K562 (cell line): ENCODE data around the gene CEP20. TPM values are rescaled to one million over a fixed set of nuclear protein-coding genes. Genes with fewer than 3 reads are reported as not detected.

ENCODE experiments used
- GTF2A2 ChIP-seq: IDR thresholded peaks from 2 replicates; pipeline ENCODE4 v1.6.1; 2016; ENCODE audit warnings: mild to moderate bottlenecking, missing genetic modification characterization, missing compliant biosample characterization
- HMGN3 ChIP-seq: IDR thresholded peaks from 2 replicates; pipeline ENCODE4 v1.6.1; 2011; ENCODE audit warnings: borderline replicate concordance, low read depth, mild to moderate bottlenecking, mixed read lengths, low read length; ENCODE audit not compliant: insufficient read length; ENCODE audit errors: extremely low read depth
- NFYB ChIP-seq: IDR thresholded peaks from 2 replicates; pipeline ENCODE4 v1.6.1; 2011; ENCODE audit warnings: mild to moderate bottlenecking, moderate library complexity; ENCODE audit not compliant: insufficient read length; ENCODE audit errors: extremely low read depth
- NR3C1 ChIP-seq: sonication (generic); formaldehyde crosslinking; IDR thresholded peaks from 2 replicates; pipeline ENCODE4 v1.8.1; 2022; ENCODE audit warnings: missing genetic modification reagents
- RUNX1 ChIP-seq: sonication (generic); IDR thresholded peaks from 2 replicates; pipeline ENCODE4 v1.6.1; 2016; ENCODE audit warnings: antibody characterized with exemption, low read depth
- THRB ChIP-seq: fragments of 450-650 bp; formaldehyde crosslinking; conservative IDR thresholded peaks from 2 replicates; pipeline ENCODE4 v1.4.0; 2022; ENCODE audit warnings: mild to moderate bottlenecking, missing genetic modification characterization
- U2AF1 ChIP-seq: fragments of 200-400 bp; formaldehyde crosslinking; optimal IDR thresholded peaks from 2 replicates; pipeline ENCODE3; 2017; ENCODE audit warnings: mild to moderate bottlenecking, low read depth, low read length, moderate library complexity
- ZC3H8 ChIP-seq: fragments of 450-650 bp; IDR thresholded peaks from 2 replicates; pipeline ENCODE4 v1.6.1; 2017
- ZNF3 ChIP-seq: fragments of 250-450 bp; sonication (Bioruptor Pico); IDR thresholded peaks from 2 replicates; pipeline ENCODE4 v1.5.0; 2021; ENCODE audit warnings: mild to moderate bottlenecking, moderate library complexity
- polyA plus RNA-seq, 8 experiments: library from polyadenylated mRNA; depleted of rRNA in 4 of 8; stranded (reverse) in 5 of 8; unstranded in 3 of 8; fragments of >200 nt; fragmentation: Nextera tagmentation in 2 of 8; fragmentation: Illumina TruSeq in 1 of 8; extraction: Ambion mirVana in 2 of 8; extraction: Trizol in 1 of 8; gene quantifications; 2 replicates each; pipeline versions ENCODE4 v1.2.1 to v1.2.3, GENCODE V29; 2011 to 2014; ENCODE audit warnings: inconsistent platforms in 1 of 8, missing spikeins in 1 of 8
- total RNA-seq, 7 experiments: library from RNA; depleted of rRNA in 6 of 7; stranded (reverse); fragments of >200 nt in 6 of 7; fragmentation: Illumina TruSeq in 2 of 7; extraction: Trizol in 2 of 7; gene quantifications; 2 replicates each; pipeline versions ENCODE4 v1.2.1 to v1.2.3, GENCODE V29; 2011 to 2021; ENCODE audit warnings: low replicate concordance in 1 of 7
- TF ChIP-seq, protein P1 (sequence below): fragments of 450-650 bp; IDR thresholded peaks from 2 replicates; pipeline ENCODE4 v1.6.1; 2016; ENCODE audit warnings: low read depth
- TF ChIP-seq, protein P2 (sequence below): fragments of 450-650 bp; IDR thresholded peaks from 2 replicates; pipeline ENCODE4 v1.6.1; 2016; ENCODE audit warnings: antibody characterized with exemption
- TF ChIP-seq, protein P3 (sequence below): fragments of 450-650 bp; IDR thresholded peaks from 2 replicates; pipeline ENCODE4 v1.6.1; 2016; ENCODE audit warnings: borderline replicate concordance

Gene CEP20
- total and polyA plus RNA-seq, 9 of the 15 experiments (the other 6 are each of a cell fraction or from before 2014, with no cell fraction given), result 41.3 to 150 (median 104) TPM

DNA sequence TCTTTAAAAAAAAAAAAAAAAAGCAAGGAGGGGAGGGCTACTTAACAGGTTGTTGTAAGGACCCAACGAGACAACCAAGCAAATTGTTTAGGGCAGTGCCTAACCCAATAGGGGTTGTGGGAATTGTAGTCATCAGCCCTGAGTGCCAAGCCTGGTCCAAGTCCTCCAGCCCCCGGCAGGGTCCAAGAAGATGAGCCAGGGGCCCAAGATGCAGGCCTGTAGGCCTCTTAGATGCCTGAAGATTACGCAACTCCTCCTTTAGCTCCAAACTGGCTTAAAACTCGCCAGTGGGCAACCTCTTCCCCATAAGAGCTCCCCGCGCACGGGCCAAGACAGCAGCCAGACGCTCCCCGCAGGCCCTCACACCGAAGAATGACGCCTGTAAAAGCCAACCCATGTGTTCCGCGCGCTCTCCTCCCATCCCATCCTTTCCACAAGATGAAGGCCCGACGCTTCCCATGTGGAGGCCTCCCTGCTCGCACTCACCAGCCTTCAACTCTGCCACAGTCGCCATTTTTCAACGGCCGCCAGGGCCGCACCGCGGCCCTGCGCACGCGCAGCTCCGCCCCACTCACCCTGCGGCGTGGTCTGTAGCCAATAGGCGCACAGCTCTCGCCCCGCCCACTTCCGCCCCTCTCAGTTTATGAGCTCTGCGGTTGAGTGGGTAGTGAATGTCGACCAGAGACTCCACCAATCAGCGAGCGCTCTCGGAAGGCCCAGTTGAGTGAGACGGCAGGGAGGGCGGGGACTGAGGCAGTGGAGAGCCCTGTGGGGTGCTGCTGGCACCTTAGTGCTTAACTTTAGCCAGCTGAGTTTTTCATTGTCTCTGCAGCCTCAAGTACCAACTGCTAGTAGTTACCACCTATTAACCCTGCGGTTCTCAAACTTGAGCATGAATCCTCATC lies at the start of gene CEP20 (continued):
- TF ChIP-seq, protein P1, sequence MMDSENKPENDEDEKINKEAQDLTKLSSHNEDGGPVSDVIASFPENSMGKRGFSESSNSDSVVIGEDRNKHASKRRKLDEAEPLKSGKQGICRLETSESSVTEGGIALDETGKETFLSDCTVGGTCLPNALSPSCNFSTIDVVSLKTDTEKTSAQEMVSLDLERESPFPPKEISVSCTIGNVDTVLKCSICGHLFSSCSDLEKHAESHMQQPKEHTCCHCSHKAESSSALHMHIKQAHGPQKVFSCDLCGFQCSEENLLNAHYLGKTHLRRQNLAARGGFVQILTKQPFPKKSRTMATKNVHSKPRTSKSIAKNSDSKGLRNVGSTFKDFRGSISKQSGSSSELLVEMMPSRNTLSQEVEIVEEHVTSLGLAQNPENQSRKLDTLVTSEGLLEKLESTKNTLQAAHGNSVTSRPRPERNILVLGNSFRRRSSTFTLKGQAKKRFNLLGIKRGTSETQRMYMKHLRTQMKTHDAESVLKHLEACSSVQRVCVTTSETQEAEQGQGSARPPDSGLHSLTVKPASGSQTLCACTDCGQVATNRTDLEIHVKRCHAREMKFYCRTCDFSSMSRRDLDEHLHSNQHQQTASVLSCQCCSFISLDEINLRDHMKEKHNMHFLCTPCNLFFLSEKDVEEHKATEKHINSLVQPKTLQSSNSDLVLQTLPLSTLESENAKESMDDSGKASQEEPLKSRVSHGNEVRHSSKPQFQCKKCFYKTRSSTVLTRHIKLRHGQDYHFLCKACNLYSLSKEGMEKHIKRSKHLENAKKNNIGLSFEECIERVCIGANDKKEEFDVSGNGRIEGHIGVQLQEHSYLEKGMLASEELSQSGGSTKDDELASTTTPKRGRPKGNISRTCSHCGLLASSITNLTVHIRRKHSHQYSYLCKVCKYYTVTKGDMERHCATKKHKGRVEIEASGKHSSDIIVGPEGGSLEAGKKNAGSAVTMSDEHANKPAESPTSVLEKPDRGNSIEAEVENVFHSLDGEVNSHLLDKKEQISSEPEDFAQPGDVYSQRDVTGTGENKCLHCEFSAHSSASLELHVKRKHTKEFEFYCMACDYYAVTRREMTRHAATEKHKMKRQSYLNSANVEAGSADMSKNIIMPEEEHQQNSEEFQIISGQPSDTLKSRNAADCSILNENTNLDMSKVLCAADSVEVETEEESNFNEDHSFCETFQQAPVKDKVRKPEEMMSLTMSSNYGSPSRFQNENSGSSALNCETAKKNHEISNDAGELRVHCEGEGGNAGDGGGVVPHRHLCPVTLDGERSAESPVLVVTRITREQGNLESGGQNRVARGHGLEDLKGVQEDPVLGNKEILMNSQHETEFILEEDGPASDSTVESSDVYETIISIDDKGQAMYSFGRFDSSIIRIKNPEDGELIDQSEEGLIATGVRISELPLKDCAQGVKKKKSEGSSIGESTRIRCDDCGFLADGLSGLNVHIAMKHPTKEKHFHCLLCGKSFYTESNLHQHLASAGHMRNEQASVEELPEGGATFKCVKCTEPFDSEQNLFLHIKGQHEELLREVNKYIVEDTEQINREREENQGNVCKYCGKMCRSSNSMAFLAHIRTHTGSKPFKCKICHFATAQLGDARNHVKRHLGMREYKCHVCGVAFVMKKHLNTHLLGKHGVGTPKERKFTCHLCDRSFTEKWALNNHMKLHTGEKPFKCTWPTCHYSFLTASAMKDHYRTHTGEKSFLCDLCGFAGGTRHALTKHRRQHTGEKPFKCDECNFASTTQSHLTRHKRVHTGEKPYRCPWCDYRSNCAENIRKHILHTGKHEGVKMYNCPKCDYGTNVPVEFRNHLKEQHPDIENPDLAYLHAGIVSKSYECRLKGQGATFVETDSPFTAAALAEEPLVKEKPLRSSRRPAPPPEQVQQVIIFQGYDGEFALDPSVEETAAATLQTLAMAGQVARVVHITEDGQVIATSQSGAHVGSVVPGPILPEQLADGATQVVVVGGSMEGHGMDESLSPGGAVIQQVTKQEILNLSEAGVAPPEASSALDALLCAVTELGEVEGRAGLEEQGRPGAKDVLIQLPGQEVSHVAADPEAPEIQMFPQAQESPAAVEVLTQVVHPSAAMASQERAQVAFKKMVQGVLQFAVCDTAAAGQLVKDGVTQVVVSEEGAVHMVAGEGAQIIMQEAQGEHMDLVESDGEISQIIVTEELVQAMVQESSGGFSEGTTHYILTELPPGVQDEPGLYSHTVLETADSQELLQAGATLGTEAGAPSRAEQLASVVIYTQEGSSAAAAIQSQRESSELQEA, result no peak
- no peak for TF ChIP-seq THRB
- peak; percentile 36 for TF ChIP-seq NFYB
- peak; percentile 85 for TF ChIP-seq HMGN3
- TF ChIP-seq GTF2A2 (tag), result 0 out of 2 replicates have a peak, but pooled peaks have one; percentile 42
- TF ChIP-seq U2AF1, result no peak
- TF ChIP-seq, protein P2, sequence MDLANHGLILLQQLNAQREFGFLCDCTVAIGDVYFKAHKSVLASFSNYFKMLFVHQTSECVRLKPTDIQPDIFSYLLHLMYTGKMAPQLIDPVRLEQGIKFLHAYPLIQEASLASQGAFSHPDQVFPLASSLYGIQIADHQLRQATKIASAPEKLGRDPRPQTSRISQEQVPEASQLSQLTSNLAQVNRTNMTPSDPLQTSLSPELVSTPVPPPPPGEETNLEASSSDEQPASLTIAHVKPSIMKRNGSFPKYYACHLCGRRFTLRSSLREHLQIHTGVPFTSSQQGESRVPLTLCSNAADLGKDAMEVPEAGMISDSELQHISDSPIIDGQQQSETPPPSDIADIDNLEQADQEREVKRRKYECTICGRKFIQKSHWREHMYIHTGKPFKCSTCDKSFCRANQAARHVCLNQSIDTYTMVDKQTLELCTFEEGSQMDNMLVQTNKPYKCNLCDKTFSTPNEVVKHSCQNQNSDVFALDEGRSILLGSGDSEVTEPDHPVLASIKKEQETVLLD, result peak; percentile 94
- no peak for TF ChIP-seq RUNX1
- TF ChIP-seq NR3C1 (CRISPR knock-in tag), result no peak
- no peak for TF ChIP-seq ZC3H8
- TF ChIP-seq ZNF3 (CRISPR knock-in tag), result no peak
- TF ChIP-seq, protein P3, sequence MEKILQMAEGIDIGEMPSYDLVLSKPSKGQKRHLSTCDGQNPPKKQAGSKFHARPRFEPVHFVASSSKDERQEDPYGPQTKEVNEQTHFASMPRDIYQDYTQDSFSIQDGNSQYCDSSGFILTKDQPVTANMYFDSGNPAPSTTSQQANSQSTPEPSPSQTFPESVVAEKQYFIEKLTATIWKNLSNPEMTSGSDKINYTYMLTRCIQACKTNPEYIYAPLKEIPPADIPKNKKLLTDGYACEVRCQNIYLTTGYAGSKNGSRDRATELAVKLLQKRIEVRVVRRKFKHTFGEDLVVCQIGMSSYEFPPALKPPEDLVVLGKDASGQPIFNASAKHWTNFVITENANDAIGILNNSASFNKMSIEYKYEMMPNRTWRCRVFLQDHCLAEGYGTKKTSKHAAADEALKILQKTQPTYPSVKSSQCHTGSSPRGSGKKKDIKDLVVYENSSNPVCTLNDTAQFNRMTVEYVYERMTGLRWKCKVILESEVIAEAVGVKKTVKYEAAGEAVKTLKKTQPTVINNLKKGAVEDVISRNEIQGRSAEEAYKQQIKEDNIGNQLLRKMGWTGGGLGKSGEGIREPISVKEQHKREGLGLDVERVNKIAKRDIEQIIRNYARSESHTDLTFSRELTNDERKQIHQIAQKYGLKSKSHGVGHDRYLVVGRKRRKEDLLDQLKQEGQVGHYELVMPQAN, result peak; percentile 62; the same call in 1 of the 2 replicates
